NCI-H345 treated with DMSO at 0.1 percent for 48 hours (cell line): ENCODE results near the gene DGKK.
"Not testable (repeated sequence)": the region's sequence is repeated elsewhere in the genome, so short reads cannot be mapped to it uniquely, and the experiment has no call there.

Source experiments
- DNase-seq: peaks from one replicate; lab custom pipeline; 2025; ENCODE audit not compliant: unreplicated experiment; lab: John Stamatoyannopoulos, UW

The DGKK gene

DNA sequence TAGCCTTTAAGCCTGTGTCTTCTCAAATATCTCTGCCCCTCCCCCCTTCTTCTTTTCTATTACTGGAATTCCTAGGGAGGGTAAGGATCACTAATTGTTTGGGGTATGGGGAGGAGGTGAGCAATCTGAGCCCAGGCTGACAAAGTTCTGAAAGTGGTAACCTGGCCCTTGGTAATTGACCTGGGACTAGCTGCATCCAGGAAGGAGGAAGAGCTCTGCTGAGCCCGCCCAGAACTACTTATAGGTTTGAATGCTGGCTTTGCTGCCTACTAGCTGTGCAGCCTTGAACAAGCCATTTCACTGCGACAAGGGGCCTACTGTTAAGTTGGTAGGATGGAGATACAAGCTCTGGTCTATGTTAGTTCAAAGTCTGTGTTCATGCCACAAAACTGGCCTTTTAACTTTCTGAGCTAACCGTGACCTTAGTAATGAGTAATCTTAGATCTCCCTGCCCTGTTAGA, 37.8 kb downstream of the DGKK start:
- no peak for DNase-seq

DNA sequence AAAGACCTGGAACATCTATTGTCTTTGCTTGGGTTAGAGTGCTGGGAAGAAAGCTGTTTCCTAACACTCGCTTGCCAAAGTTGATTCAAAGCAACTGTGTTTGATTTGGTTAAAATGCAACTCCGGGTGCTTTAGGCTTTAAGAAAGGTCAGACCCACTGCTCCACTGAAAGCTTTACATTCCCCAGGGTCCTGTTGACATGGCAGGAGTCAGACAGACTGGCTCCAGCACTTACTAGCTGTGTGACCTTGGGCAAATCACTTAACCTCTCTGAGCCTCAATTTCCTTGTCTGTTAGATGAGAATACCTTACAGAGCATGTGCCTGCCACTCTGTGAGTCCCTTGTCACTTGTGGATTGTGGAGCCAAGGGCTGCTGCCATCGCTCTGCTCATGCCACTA, 39.0 kb downstream of the DGKK start:
- no peak for DNase-seq

DNA sequence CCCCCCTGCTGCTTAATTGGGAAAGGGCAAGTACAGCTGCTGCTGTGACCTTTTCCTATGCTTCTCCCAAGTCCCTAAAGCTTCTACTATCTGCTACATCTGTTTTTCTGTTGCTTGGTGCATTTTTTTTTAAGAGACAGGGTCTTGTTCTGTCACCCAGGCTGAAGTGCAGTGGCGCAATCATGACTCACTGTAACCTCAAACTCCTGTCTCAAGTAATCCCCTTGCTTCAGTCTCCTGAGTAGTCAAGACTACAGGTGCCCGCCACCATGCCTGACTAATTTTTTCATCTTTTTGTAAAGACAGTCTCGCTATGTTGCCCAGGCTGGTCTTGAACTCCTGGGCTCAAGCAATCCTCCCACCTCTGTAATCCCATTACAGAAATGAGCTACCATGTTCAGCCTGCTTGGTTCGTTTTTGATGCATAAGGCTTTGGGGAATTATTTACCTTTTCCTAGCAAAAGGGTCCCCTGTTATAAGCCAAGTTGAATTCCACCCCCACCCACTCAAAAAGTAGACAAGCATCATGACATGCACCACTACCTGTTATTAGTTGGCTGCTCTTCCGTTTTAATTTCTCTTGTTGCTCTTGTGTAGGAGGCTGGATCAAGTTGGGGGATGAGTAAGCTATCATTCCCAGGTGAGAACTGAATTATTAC, 39.6 kb downstream of the DGKK start:
- DNase-seq = no peak

GRCh38 chrX:50428174-50428573, 42.5 kb downstream of the DGKK start:
- DNase-seq = no peak

- DNase-seq = no peak
These were observed 62.6 kb downstream of the DGKK start for GRCh38 chrX:50407976-50408375.

GRCh38 chrX:50403903-50404302, 66.7 kb downstream of the DGKK start:
- DNase-seq = no peak

- no peak for DNase-seq
These were observed 67.7 kb downstream of the DGKK start for GRCh38 chrX:50402886-50403285.

DNA sequence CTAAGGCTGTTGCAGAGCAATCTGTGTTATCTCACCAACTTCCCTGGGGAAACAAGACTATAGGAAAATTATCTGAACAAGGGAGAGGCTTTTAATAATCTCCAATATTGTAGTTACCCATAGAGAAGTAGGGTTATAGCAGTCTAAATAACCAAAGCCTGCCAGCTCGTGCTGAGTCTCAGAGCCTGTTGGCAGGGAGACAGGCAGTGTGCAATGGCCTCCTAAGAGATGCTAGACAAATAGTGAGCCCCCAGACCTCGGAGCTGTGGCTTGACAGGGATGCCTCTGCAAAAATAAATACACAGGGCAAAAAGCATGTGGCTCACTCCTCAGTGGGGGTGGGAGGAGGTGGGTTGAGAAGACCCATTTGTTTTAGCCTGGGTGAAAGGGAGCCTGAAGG, 76.7 kb downstream of the DGKK start:
- DNase-seq = no peak

DNA sequence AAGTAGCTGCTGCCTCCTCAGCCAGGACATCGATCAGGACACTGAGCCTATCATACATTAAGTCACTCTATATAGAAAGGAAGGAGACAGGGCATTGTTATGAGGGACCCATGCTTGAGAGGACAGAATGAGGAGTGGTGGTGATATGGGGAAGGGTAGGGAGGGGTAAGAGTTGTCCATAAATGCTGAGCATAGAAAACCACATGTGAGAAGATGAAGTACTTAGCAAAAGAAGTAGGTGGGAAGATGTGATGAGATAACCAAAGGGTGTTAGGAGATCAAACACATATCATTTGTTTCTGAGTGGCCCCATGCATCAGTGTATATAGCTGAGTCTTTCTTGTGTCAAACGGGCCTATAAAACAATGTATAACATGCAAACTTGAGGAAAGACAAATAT, 84.1 kb downstream of the DGKK start:
- DNase-seq = no peak

- no peak for DNase-seq
These were observed 88.8 kb downstream of the DGKK start for GRCh38 chrX:50381729-50382415.

- no peak for DNase-seq
These were observed 95.0 kb downstream of the DGKK start for GRCh38 chrX:50375481-50376267.

- no peak for DNase-seq
These were observed 97.7 kb downstream of the DGKK start for GRCh38 chrX:50372966-50373365.

DNA sequence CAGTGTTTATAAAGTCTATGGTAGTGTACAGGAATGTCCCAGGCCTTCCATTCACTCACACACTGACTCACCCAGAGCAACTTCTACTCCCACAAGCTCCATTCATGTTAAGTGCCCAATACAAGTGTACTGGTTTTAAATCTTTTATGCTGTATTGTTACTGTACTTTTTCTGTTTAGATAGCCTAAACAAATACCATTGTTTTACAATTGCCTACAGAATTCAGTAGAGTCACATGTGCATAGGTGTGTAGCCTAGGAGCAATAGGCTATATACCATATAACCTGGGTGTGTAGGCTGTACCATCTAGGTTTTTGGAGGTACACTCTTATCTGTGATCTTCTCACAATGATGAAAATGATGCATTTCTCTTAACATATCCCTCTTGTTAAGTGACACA, 126.7 kb downstream of the DGKK start:
- no peak for DNase-seq

DNA sequence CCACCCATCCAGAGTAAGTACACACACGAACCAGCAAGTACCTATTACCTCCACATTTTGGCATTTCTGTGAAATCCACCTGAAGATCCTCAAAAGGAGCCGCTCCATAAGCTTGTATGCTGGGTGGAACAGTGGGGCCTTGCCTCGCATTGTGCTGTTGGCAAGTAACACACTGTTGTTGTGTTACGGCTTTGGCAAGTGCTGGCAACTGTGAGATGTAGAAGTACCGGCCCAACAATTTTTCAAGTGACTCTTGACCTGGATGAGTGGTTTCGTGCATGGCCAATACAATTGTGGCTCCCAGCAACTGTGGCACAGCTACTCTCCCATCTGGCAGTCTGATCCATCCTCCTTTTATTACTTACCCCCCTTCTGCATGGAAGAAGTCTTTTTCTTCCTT, 137.3 kb downstream of the DGKK start:
- DNase-seq = no peak

GRCh38 chrX:50332668-50333067, 138.0 kb downstream of the DGKK start:
- not testable (repeated sequence) for DNase-seq

GRCh38 chrX:50327235-50327634, 143.4 kb downstream of the DGKK start:
- no peak for DNase-seq
